Suprapubic skin (tissue), 4 donors: ENCODE measurements around the gene RNF111. TPM values are rescaled to one million over a fixed set of nuclear protein-coding genes. Genes with fewer than 3 reads are reported as not detected.
A peak's percentile ranks its signal among the peaks of the same experiment; 100 is the strongest.

Source experiments
- DNase-seq, 2 donors: peaks; one replicate each; pipeline ENCODE4 v3.0.0-alpha.2; 2019; ENCODE audit warnings: low spot score in 2 of 2
- H3K27ac ChIP-seq: fragments of 200-600 bp; sonication (generic); one replicate; pipeline ENCODE4 v1.5.1; 2019
- H3K27me3 ChIP-seq: fragments of 200-600 bp; sonication (generic); one replicate; pipeline ENCODE4 v1.5.1; 2019
- H3K36me3 ChIP-seq: fragments of 200-600 bp; sonication (generic); one replicate; pipeline ENCODE4 v1.5.1; 2019
- H3K4me1 ChIP-seq: fragments of 200-600 bp; sonication (generic); one replicate; pipeline ENCODE4 v1.5.1; 2019
- H3K4me3 ChIP-seq: fragments of 200-600 bp; sonication (generic); one replicate; pipeline ENCODE4 v1.5.1; 2019; ENCODE audit warnings: mild to moderate bottlenecking
- H3K9me3 ChIP-seq: fragments of 200-600 bp; sonication (generic); one replicate; pipeline ENCODE4 v1.5.1; 2019
- EP300 ChIP-seq: sonication (generic); formaldehyde crosslinking; IDR thresholded peaks from one replicate; pipeline ENCODE4 v1.6.1; 2017; ENCODE audit warnings: antibody characterized with exemption
- POLR2A ChIP-seq, 2 donors: fragments of 450-650 bp; IDR thresholded peaks; one replicate each; pipeline ENCODE4 v1.6.1; 2017; ENCODE audit warnings: antibody characterized with exemption in 2 of 2, mild to moderate bottlenecking in 2 of 2, moderate library complexity in 2 of 2
- POLR2AphosphoS5 ChIP-seq, 3 donors: sonication (generic); formaldehyde crosslinking; IDR thresholded peaks; one replicate each; pipeline ENCODE4 v1.6.1; 2017; ENCODE audit warnings: antibody characterized with exemption in 3 of 3
- WGBS: methylation state at CpG from one replicate; pipeline ENCODE4 v1.1.5; 2018; 5-methylcytosine and 5-hydroxymethylcytosine counted together
- total RNA-seq, 4 donors: library from RNA; depleted of rRNA; stranded (reverse); fragments of >200 nt; gene quantifications; one replicate each; pipeline ENCODE4 v1.1.0, GENCODE V29; 2016
- TF ChIP-seq, protein P1 (sequence below), 2 donors: fragments of 200-600 bp in 1 of 2; fragments of 450-650 bp in 1 of 2; sonication (generic) in 1 of 2; IDR thresholded peaks; one replicate each; pipeline ENCODE4 v1.5.1; 2016 to 2019; ENCODE audit warnings: antibody characterized with exemption in 2 of 2, mild to moderate bottlenecking in 1 of 2, moderate library complexity in 1 of 2

RNF111 gene
- total RNA-seq, 4 donors from 2014 or later: 15.2 to 34.4 (median 22.2) TPM

DNA sequence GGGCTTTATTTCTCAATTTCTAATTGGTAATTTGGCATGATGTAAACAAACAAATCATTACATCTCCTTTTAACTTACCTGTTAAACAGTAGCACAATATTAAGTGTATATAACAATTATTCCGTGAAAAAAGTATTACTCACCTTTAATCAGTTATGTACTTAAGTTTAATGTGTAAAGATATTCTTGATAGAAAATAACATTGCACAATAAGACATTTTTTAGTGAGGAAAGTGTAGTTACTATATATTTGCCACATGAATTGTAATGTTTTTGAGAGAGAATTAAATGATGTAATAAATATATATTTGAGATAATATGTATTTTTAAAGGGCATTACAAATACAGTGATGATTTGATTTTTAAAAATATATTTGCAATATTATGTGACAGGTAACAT, 106.6 kb downstream of the RNF111 start:
- H3K27me3 ChIP-seq: no peaks in the 10 kb centered on the region
- WGBS: 90% methylated on average over 1 of the region's 1 CpG
- no peaks in the 10 kb centered on the region for H3K9me3 ChIP-seq
- TF ChIP-seq, protein P1, sequence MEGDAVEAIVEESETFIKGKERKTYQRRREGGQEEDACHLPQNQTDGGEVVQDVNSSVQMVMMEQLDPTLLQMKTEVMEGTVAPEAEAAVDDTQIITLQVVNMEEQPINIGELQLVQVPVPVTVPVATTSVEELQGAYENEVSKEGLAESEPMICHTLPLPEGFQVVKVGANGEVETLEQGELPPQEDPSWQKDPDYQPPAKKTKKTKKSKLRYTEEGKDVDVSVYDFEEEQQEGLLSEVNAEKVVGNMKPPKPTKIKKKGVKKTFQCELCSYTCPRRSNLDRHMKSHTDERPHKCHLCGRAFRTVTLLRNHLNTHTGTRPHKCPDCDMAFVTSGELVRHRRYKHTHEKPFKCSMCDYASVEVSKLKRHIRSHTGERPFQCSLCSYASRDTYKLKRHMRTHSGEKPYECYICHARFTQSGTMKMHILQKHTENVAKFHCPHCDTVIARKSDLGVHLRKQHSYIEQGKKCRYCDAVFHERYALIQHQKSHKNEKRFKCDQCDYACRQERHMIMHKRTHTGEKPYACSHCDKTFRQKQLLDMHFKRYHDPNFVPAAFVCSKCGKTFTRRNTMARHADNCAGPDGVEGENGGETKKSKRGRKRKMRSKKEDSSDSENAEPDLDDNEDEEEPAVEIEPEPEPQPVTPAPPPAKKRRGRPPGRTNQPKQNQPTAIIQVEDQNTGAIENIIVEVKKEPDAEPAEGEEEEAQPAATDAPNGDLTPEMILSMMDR (IDR thresholded peaks at IDR 0.05): no peak
- TF ChIP-seq POLR2AphosphoS5 (IDR thresholded peaks at IDR 0.05): no peak
- TF ChIP-seq POLR2A (IDR thresholded peaks at IDR 0.05): no peak
- no peak for TF ChIP-seq EP300
- H3K4me1 ChIP-seq: no peaks in the 10 kb centered on the region
- peaks cover 68% of the 10 kb centered on the region for H3K36me3 ChIP-seq
- no peak overlapping the region for H3K27ac ChIP-seq
- no peak for DNase-seq
- no peak overlapping the region for H3K4me3 ChIP-seq

DNA sequence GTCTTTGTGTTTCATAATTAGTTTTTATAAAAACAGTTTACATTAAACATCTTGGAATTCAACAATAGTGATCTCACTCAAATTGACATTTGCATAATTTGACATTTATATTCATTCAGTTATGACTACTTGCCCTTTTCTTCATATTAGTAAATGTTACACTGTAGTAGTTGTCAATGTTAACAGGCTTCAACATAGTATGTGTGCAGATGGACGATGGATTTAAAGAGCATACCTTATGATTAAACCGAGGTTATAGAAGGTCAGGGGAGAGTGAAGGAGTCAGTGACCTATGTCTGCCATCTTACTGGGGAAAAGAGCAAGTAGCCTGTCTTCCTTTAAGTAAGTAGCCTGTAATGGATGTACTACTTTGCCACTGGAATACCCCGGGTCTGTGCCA, 109.0 kb downstream of the RNF111 start:
- no peak for DNase-seq
- Histone ChIP-seq H3K4me1 (no peaks in the 10 kb centered on the region), H3K27ac (no peak overlapping the region), H3K4me3 (no peak overlapping the region), H3K36me3 (peaks cover 55% of the 10 kb centered on the region), H3K9me3 (no peaks in the 10 kb centered on the region), H3K27me3 (no peaks in the 10 kb centered on the region)
- WGBS: 93% methylated on average over 3 of the region's 3 CpGs
- TF ChIP-seq POLR2A (IDR thresholded peaks at IDR 0.05) (no peak), EP300 (no peak), POLR2AphosphoS5 (IDR thresholded peaks at IDR 0.05) (no peak)
- TF ChIP-seq, protein P1 (IDR thresholded peaks at IDR 0.05): no peak

- Histone ChIP-seq H3K4me1 (no peaks in the 10 kb centered on the region), H3K27me3 (no peaks in the 10 kb centered on the region), H3K4me3 (no peak overlapping the region), H3K9me3 (no peaks in the 10 kb centered on the region), H3K27ac (no peak overlapping the region), H3K36me3 (peaks cover 44% of the 10 kb centered on the region)
- DNase-seq: no peak
- TF ChIP-seq POLR2A (IDR thresholded peaks at IDR 0.05) (no peak), POLR2AphosphoS5 (IDR thresholded peaks at IDR 0.05) (no peak), EP300 (no peak)
- TF ChIP-seq, protein P1 (IDR thresholded peaks at IDR 0.05): no peak
- WGBS: 66% methylated on average over 2 of the region's 2 CpGs
Measured at GRCh38 chr15:59099162-59099685, 111.8 kb downstream of the RNF111 start.

- Histone ChIP-seq H3K27ac (no peak overlapping the region), H3K4me3 (peak overlapping the region; percentile 78), H3K27me3 (no peaks in the 10 kb centered on the region), H3K36me3 (peaks cover 7% of the 10 kb centered on the region), H3K9me3 (no peaks in the 10 kb centered on the region), H3K4me1 (peaks cover 9% of the 10 kb centered on the region)
- 2% methylated on average over 9 of the region's 9 CpGs for WGBS
- no peak for DNase-seq
- TF ChIP-seq EP300: no peak
- TF ChIP-seq POLR2A (IDR thresholded peaks at IDR 0.05): no peak
- no peak for TF ChIP-seq POLR2AphosphoS5 (IDR thresholded peaks at IDR 0.05)
- TF ChIP-seq, protein P1 (IDR thresholded peaks at IDR 0.05): no peak
Measured at GRCh38 chr15:59104602-59104911, 117.1 kb downstream of the RNF111 start.

DNA sequence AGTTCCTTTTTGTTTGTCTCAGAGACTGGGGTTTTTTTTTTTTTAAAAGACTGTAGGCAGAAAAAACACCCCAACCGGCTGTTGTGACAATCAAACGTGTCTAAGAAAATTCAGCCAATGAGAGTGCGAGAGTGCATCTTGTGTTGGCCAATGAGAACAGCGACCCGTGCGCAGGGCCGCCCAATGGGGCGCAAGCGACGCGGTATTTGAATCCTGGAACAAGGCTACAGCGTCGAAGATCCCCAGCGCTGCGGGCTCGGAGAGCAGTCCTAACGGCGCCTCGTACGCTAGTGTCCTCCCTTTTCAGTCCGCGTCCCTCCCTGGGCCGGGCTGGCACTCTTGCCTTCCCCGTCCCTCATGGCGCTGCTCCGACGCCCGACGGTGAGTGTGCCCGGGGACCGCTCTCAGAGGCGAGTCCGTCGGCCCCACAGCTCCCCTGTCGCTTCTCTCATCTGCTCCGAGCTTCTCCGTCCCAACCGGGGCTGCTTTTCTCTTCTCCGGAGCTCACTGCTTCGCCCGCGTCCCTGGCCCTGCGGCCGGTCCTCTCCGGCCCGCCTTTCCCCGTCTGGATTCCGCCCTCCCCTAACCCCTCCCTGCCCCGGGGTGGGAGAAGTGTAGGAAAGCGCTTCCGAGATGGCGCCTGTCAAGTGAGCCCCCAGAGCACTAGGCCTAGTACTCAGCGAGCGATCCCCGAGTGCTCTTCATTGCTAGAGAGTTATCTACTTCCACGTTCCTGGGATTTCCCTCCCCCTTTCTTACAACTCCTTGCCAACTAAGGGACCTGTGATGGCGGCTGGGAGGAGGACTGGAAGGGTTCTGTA, 117.7 kb downstream of the RNF111 start, which contains the start of gene CCNB2:
Gene CCNB2, plus strand, starts transcription at position 235 of the 821 bp plus-strand sequence. Its CDS starts 123 bp downstream, at position 358.
- peak; percentile 84 to 92 for DNase-seq
- Histone ChIP-seq H3K9me3 (no peaks in the 10 kb centered on the region), H3K4me1 (peaks cover 9% of the 10 kb centered on the region), H3K27ac (no peak within 1 kb of the TSS), H3K36me3 (peaks cover 2% of the 10 kb centered on the region), H3K27me3 (no peaks in the 10 kb centered on the region), H3K4me3 (peak within 1 kb of the TSS; percentile 78)
- TF ChIP-seq POLR2AphosphoS5 (IDR thresholded peaks at IDR 0.05): no peak
- TF ChIP-seq EP300: no peak
- TF ChIP-seq, protein P1 (IDR thresholded peaks at IDR 0.05): no peak
- TF ChIP-seq POLR2A (IDR thresholded peaks at IDR 0.05): no peak
- WGBS: under 1% methylated on average over 57 of the region's 57 CpGs
